22Rv1 (cell line): Measurements from ENCODE around the gene FGFBP2.
"Not testable (repeated sequence)": the region's sequence is repeated elsewhere in the genome, so short reads cannot be mapped to it uniquely, and the experiment has no call there.

ENCODE experiments used
- H3K27ac ChIP-seq: fragments of 450-650 bp; 2 replicates; pipeline ENCODE4 v1.5.1; 2017
- ZFX ChIP-seq: fragments of 450-650 bp; IDR thresholded peaks from 2 replicates; pipeline ENCODE4 v1.6.1; 2017; ENCODE audit warnings: antibody characterized with exemption, borderline replicate concordance
- TF ChIP-seq, protein P1 (sequence below): fragments of 450-650 bp; IDR thresholded peaks from 2 replicates; pipeline ENCODE4 v1.5.1; 2017; ENCODE audit warnings: mild to moderate bottlenecking

The FGFBP2 gene

DNA sequence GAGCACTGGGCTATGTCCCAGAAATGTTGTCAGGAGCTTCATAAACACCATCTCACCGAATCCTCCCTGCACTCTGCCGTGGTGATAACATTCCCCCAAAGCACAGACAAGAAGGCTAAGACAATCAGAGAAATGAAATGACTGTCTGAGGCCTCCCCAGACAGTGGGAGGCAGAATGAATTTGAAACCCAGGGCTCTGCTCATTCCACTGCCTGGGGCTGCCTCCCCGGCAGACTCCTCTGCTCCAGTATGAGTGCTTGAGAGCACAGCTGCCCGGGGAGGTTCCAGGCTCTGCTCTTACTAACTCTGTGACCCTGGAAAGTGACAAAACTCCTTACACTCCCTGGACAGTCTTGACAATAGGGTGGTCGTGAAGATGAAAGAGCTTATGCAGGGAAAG, 34.1 kb downstream of the FGFBP2 start:
- H3K27ac ChIP-seq: no peak overlapping the region
- TF ChIP-seq ZFX: no peak
- TF ChIP-seq, protein P1, sequence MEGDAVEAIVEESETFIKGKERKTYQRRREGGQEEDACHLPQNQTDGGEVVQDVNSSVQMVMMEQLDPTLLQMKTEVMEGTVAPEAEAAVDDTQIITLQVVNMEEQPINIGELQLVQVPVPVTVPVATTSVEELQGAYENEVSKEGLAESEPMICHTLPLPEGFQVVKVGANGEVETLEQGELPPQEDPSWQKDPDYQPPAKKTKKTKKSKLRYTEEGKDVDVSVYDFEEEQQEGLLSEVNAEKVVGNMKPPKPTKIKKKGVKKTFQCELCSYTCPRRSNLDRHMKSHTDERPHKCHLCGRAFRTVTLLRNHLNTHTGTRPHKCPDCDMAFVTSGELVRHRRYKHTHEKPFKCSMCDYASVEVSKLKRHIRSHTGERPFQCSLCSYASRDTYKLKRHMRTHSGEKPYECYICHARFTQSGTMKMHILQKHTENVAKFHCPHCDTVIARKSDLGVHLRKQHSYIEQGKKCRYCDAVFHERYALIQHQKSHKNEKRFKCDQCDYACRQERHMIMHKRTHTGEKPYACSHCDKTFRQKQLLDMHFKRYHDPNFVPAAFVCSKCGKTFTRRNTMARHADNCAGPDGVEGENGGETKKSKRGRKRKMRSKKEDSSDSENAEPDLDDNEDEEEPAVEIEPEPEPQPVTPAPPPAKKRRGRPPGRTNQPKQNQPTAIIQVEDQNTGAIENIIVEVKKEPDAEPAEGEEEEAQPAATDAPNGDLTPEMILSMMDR: no peak

DNA sequence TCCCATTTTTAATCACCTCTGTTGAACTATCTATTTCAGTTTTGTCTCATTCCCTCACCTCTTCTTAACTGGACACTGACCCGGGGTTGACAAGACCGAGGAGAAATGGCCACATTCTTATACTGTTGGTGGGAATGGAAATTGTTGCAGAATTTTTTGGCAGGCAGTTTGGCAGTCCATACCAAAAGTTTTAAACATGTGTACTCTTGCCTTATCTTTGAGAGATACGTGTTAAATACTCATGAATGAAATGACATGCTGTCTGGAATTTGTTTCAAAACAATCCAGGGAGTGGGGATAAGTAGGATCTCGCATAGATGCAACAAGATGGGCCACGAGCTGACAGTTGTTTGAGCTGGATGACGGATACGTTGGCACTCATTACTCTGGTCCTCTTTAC, 36.5 kb downstream of the FGFBP2 start:
- TF ChIP-seq, protein P1: no peak
- TF ChIP-seq ZFX: no peak
- H3K27ac ChIP-seq: no peak overlapping the region

DNA sequence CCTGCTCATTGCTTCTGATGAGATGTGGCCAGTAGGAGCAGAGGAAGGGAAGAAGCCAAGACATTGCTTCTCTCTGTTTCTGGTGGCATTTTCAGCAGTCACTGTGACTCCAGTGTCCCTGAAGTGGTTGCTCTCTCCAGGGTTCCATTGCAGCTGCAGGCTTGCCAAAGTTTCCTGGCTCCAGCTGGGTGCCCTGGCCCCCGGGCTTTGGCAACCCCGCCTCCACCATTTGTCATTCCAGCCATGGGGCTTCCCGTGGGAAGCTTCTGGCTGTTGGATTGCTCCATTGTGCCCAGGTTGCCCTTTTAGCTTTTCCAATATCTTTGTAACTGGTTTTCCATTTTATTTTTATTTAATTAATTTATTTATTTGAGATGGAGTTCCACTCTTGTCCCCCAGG, 37.1 kb downstream of the FGFBP2 start:
- TF ChIP-seq, protein P1: no peak
- no peak for TF ChIP-seq ZFX
- H3K27ac ChIP-seq: no peak overlapping the region

DNA sequence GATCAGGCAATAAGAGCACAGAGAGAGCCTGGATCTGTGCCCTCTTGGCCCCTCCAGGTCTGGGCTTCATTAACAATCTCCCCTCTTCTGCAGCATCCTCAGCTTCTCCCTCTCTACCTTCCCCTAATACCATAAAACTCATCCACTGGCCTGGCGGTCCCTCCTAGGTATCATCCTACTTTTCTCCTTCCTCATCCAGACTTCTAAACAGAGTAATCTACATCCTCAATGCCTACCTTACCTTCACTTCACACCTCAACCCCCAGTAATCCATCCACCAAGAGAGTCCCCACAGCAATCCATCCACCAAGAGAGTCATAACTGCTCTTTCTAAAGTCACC, 41.4 kb downstream of the FGFBP2 start:
- TF ChIP-seq ZFX: no peak
- TF ChIP-seq, protein P1: no peak
- H3K27ac ChIP-seq: no peak overlapping the region

DNA sequence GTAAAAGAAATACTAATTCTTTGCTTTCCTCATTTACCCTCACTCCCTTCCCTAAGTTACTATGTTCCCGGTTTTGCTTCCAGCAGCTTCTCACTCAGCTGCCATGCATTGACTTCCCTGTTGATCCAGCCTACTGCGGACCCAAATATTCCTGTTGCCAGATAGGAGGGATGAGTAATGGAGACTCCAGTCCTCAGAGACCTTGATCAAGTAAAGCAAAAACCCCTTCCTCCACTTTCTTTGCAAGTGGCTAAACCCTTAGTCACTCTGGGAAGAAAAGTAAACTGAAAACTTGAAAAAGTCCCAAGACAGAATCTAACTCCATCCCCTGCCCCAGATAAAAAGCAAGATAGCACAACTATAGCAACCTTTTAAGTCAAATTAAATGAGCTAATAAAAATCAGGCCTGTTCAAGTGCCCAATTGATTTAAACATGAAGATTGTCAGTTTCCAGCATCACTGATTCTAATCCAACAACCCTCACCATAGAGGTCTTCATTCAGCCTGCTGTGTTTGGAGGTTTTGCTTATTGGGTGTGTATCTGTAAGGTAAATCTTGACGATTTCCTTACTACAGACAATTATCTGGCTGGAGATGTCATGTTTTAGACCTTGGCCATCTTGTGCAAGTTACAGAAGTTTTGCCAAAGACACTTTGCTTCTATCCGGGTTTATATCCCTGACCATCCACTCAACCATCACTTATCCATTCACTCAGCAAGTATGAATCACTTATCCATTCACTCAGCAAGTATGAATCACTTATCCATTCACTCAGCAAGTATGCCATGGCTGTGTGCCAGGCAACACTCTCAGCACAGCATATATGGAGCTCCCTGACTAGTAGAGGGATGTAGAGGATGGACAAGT, 42.0 kb downstream of the FGFBP2 start:
- H3K27ac ChIP-seq: no peak overlapping the region
- TF ChIP-seq, protein P1: no peak
- TF ChIP-seq ZFX: no peak

DNA sequence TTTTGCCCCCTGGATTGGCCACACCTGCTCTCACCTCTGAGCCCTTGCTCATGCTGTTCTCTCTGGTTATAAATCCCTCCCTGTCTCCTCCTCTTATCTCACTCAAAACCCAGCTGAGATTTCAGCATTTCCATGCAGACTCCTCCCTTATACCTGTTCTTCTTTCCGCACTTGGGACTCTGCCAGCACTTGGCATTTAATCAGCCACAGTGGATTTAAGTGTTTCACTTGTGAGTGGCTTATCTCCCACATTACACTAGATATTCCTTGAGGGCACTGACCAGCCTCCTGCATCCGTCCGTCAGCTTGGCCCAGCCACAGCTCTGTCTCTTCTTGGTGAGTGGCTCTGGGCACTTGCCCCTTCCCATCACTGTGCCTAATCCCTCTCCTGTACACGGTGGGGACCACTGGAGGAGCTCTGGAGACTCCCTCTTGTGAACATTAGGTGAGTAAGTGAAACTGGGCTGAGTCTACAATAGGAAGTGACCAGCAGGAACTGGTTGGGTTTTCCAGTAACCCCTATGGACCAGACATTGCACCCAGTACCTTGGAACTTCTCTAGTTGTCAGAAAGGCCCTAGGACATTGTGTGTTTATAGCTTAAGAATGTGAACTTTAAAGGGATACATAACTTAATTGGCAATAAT, 44.4 kb downstream of the FGFBP2 start:
- TF ChIP-seq ZFX: no peak
- TF ChIP-seq, protein P1: no peak
- H3K27ac ChIP-seq: no peak overlapping the region

DNA sequence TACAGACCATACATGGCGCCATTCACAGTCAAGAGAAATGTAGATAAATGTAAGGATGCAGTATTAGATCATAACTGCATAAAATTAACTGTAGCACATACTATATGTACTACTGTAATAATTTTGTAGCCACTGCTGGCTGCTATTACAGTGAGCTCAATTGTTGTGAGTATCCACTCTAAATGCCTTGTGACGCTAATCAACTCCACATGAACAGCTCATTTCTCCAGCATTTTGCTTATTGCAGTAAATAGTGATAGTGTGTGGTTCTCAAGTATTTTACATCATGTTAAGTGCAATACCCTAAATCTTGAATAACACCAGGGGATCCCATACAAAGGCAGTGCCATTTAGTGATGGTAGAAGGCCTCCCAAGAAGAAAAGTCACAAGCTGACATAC, 45.7 kb downstream of the FGFBP2 start:
- TF ChIP-seq, protein P1: no peak
- no peak for TF ChIP-seq ZFX
- no peak overlapping the region for H3K27ac ChIP-seq

DNA sequence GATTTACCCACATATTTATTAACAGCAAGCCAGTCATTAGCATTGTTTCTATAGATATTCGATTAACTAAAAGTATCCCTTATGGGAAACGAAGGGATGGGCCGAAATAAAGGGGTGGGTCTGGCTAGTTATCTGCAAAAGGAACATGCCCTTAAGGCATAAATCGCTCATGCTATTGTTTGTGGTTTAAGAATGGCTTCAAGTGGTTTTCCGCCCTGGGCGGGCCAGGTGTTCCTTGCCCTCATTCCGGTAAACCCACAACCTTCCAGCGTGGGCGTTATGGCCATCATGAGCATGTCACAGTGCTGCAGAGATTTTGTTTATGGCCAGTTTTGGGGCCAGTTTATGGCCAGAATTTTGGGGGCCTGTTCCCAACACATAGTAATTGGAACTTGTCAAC, 46.6 kb downstream of the FGFBP2 start:
- H3K27ac ChIP-seq: not testable (repeated sequence)
